GM18499 (cell line): ENCODE measurements around the gene MAPK11.

Experiments
- ATAC-seq: cut with Tn5 transposase; IDR thresholded peaks from one replicate; pipeline ENCODE4 v1.9.1; 2021; ENCODE audit warnings: moderate number of reproducible peaks; ENCODE audit not compliant: insufficient read depth, unreplicated experiment

Gene MAPK11

GRCh38 chr22:50297510-50298265 lies 27.5 kb upstream of the MAPK11 start:
- ATAC-seq, result no peak

- no peak for ATAC-seq
These were observed 26.7 kb upstream of the MAPK11 start for GRCh38 chr22:50296658-50297490.

GRCh38 chr22:50294319-50294656 lies 24.1 kb upstream of the MAPK11 start:
- no peak for ATAC-seq

GRCh38 chr22:50293441-50294318 lies 23.5 kb upstream of the MAPK11 start:
- no peak for ATAC-seq

- no peak for ATAC-seq
These were observed 22.7 kb upstream of the MAPK11 start for GRCh38 chr22:50292643-50293440.

- ATAC-seq, result no peak
These were observed 19.9 kb upstream of the MAPK11 start for GRCh38 chr22:50289942-50290630.

- no peak for ATAC-seq
These were observed 19.2 kb upstream of the MAPK11 start for GRCh38 chr22:50289151-50289941.

- no peak for ATAC-seq
These were observed 17.6 kb upstream of the MAPK11 start for GRCh38 chr22:50287731-50288130.

- ATAC-seq, result no peak
These were observed 16.6 kb upstream of the MAPK11 start for GRCh38 chr22:50286701-50287318.

GRCh38 chr22:50286275-50286674 lies 16.1 kb upstream of the MAPK11 start:
- ATAC-seq, result no peak

GRCh38 chr22:50285568-50286229 lies 15.5 kb upstream of the MAPK11 start:
- no peak for ATAC-seq

GRCh38 chr22:50284479-50284878 lies 14.3 kb upstream of the MAPK11 start:
- ATAC-seq, result no peak

- ATAC-seq, result no peak
These were observed 13.6 kb upstream of the MAPK11 start for GRCh38 chr22:50283821-50284220.

- no peak for ATAC-seq
These were observed 12.4 kb upstream of the MAPK11 start for GRCh38 chr22:50282361-50283155.

GRCh38 chr22:50281957-50282356 lies 11.8 kb upstream of the MAPK11 start:
- no peak for ATAC-seq

- ATAC-seq, result no peak
These were observed 11.2 kb upstream of the MAPK11 start for GRCh38 chr22:50281384-50281760.
